Measurements from ENCODE around the gene RABEP2. TPM values are rescaled to one million over a fixed set of nuclear protein-coding genes. Genes with fewer than 3 reads are reported as not detected.

RABEP2 gene
- total and polyA plus RNA-seq, 9 of the 15 experiments (the other 6 are each of a cell fraction or from before 2014, with no cell fraction given) = 0.15 to 13.4 (median 3.5) TPM

DNA sequence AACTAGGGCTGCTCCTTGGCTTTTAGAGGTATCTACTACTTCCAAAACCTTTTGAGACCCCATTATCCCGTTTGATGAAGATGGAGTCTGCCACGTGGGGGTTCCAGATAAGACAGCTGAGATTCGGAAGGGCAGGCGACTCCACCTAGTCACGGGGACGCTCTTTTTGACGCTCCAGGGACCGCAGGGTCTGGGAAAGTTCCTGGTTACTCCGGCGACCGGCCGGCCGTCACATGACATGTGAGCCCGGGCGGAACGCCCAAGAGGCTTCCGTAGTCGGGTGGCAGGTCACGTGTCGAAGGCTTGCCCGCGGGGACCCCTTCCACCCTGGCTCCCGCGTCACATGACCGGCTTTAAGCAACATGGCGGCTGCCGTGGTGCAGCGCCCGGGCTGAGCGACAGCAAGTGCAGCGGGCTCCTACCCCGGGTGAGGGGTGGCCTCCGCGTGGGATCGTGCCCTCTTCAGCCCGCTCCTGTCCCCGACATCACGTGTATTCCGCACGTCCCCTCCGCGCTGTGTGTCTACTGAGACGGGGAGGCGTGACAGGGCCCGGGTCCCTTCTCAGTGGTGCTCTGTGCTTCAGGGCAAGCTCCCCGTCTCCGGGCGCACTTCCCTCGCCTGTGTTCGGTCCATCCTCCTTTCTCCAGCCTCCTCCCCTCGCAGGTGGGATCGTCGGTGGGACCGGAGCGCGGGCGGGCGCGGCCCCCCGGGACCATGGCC is 49.6 kb upstream of the RABEP2 start, which contains the start of gene SPNS1 (continued):
- TF ChIP-seq ZNF217 (CRISPR knock-in tag; IDR thresholded peaks at IDR 0.05) (no peak), MYC (IDR thresholded peaks at IDR 0.05; ENCODE audit: low read depth, low read length) (peak; percentile 84), MYC (CRISPR knock-in tag; IDR thresholded peaks at IDR 0.05; ENCODE audit: borderline replicate concordance, low read depth) (peak; percentile 33; the same call in 1 of the 2 replicates), ZKSCAN3 (CRISPR knock-in tag; IDR thresholded peaks at IDR 0.05) (no peak), SREBF1 (IDR thresholded peaks at IDR 0.05; ENCODE audit: borderline replicate concordance, low read depth, low read length) (peak; percentile 83), GABPA (tag; conservative IDR thresholded peaks at IDR 0.05; ENCODE audit: low read depth) (peak; percentile 65), ZZZ3 (IDR thresholded peaks at IDR 0.05) (peak; percentile 76; the same call in 1 of the 2 replicates), SLC30A9 (CRISPR knock-in tag; IDR thresholded peaks at IDR 0.05) (no peak), STAG1 (CRISPR knock-in tag; IDR thresholded peaks at IDR 0.05; ENCODE audit: borderline replicate concordance) (peak; percentile 5; the same call in 1 of the 2 replicates), L3MBTL2 (IDR thresholded peaks at IDR 0.05) (peak; percentile 95), PML (IDR thresholded peaks at IDR 0.05; ENCODE audit: low read length) (0 out of 2 replicates have a peak, but pooled peaks have one; percentile 24), EHMT2 (IDR thresholded peaks at IDR 0.05) (no peak), ZFP30 (CRISPR knock-in tag; IDR thresholded peaks at IDR 0.05; ENCODE audit: borderline replicate concordance) (no peak), SNRNP70 (optimal IDR thresholded peaks at IDR 0.05; ENCODE audit: low read depth, low read length) (no peak), NFE2L1 (tag; IDR thresholded peaks at IDR 0.05; ENCODE audit: borderline replicate concordance, low read depth) (no peak), NFIX (CRISPR knock-in tag; IDR thresholded peaks at IDR 0.05; ENCODE audit: low read depth) (no peak), ZNF253 (CRISPR knock-in tag; conservative IDR thresholded peaks at IDR 0.05) (no peak)
- TF ChIP-seq, protein P1, sequence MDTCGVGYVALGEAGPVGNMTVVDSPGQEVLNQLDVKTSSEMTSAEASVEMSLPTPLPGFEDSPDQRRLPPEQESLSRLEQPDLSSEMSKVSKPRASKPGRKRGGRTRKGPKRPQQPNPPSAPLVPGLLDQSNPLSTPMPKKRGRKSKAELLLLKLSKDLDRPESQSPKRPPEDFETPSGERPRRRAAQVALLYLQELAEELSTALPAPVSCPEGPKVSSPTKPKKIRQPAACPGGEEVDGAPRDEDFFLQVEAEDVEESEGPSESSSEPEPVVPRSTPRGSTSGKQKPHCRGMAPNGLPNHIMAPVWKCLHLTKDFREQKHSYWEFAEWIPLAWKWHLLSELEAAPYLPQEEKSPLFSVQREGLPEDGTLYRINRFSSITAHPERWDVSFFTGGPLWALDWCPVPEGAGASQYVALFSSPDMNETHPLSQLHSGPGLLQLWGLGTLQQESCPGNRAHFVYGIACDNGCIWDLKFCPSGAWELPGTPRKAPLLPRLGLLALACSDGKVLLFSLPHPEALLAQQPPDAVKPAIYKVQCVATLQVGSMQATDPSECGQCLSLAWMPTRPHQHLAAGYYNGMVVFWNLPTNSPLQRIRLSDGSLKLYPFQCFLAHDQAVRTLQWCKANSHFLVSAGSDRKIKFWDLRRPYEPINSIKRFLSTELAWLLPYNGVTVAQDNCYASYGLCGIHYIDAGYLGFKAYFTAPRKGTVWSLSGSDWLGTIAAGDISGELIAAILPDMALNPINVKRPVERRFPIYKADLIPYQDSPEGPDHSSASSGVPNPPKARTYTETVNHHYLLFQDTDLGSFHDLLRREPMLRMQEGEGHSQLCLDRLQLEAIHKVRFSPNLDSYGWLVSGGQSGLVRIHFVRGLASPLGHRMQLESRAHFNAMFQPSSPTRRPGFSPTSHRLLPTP (IDR thresholded peaks at IDR 0.05; ENCODE audit: borderline replicate concordance, extremely low read depth, insufficient read length) = no peak
- TF ChIP-seq, protein P2, sequence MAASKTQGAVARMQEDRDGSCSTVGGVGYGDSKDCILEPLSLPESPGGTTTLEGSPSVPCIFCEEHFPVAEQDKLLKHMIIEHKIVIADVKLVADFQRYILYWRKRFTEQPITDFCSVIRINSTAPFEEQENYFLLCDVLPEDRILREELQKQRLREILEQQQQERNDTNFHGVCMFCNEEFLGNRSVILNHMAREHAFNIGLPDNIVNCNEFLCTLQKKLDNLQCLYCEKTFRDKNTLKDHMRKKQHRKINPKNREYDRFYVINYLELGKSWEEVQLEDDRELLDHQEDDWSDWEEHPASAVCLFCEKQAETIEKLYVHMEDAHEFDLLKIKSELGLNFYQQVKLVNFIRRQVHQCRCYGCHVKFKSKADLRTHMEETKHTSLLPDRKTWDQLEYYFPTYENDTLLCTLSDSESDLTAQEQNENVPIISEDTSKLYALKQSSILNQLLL (CRISPR knock-in tag; IDR thresholded peaks at IDR 0.05; ENCODE audit: borderline replicate concordance) = no peak
- TF ChIP-seq, protein P3, sequence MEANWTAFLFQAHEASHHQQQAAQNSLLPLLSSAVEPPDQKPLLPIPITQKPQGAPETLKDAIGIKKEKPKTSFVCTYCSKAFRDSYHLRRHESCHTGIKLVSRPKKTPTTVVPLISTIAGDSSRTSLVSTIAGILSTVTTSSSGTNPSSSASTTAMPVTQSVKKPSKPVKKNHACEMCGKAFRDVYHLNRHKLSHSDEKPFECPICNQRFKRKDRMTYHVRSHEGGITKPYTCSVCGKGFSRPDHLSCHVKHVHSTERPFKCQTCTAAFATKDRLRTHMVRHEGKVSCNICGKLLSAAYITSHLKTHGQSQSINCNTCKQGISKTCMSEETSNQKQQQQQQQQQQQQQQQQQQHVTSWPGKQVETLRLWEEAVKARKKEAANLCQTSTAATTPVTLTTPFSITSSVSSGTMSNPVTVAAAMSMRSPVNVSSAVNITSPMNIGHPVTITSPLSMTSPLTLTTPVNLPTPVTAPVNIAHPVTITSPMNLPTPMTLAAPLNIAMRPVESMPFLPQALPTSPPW (CRISPR knock-in tag; IDR thresholded peaks at IDR 0.05) = peak; percentile 88
- TF ChIP-seq, protein P4, sequence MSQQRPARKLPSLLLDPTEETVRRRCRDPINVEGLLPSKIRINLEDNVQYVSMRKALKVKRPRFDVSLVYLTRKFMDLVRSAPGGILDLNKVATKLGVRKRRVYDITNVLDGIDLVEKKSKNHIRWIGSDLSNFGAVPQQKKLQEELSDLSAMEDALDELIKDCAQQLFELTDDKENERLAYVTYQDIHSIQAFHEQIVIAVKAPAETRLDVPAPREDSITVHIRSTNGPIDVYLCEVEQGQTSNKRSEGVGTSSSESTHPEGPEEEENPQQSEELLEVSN (IDR thresholded peaks at IDR 0.05; ENCODE audit: borderline replicate concordance in 1 of 2, extremely low read depth in 1 of 2, insufficient read depth in 1 of 2, insufficient read length in 1 of 2, low read depth in 1 of 2, low read length in 1 of 2, poor library complexity in 1 of 2, severe bottlenecking in 1 of 2) = peak; percentile 79 to 82
